Psoas muscle (tissue), 8 donors: ENCODE measurements around the gene KCNJ16. TPM values are rescaled to one million over a fixed set of nuclear protein-coding genes. Genes with fewer than 3 reads are reported as not detected.

Experiments used
- ATAC-seq, 4 donors: fragments of 200-7000 bp; cut with Tn5 transposase; one replicate each; pipeline ENCODE4 v1.9.1; 2020; ENCODE audit warnings: moderate library complexity in 3 of 4, mild to moderate bottlenecking in 2 of 4
- DNase-seq, 2 donors: peaks; one replicate each; pipeline ENCODE4 v3.0.0-alpha.2; 2020
- H3K27ac ChIP-seq: fragments of 200-600 bp; one replicate; pipeline ENCODE4 v1.8.0; 2022
- H3K27me3 ChIP-seq, 3 donors: fragments of 200-600 bp in 1 of 3; one replicate each; pipeline versions ENCODE4 v1.6.1 to v1.8.0; 2013 to 2022; ENCODE audit warnings: low read length in 2 of 3, mild to moderate bottlenecking in 2 of 3, moderate library complexity in 1 of 3; ENCODE audit not compliant: insufficient read depth in 3 of 3
- H3K36me3 ChIP-seq, 2 donors: fragments of 200-600 bp in 1 of 2; one replicate each; pipeline versions ENCODE4 v1.6.1 to v1.8.0; 2013 to 2022; ENCODE audit warnings: low read depth in 1 of 2, mild to moderate bottlenecking in 1 of 2, moderate library complexity in 1 of 2; ENCODE audit not compliant: insufficient read depth in 1 of 2
- H3K4me1 ChIP-seq: fragments of 200-600 bp; one replicate; pipeline ENCODE4 v1.8.0; 2022
- H3K4me3 ChIP-seq: fragments of 200-600 bp; one replicate; pipeline ENCODE4 v1.8.0; 2022; ENCODE audit warnings: mild to moderate bottlenecking
- H3K9me3 ChIP-seq: fragments of 200-600 bp; one replicate; pipeline ENCODE4 v1.8.0; 2022
- WGBS, 3 donors: extraction: QIAGEN DNeasy Blood & Tissue Kit; methylation state at CpG; one replicate each; pipeline versions ENCODE4 v1.1.6 to v1.1.7; 2013; 5-methylcytosine and 5-hydroxymethylcytosine counted together
- intact Hi-C, 2 donors: fragments of 100-400 bp; cut with DNase I; formaldehyde crosslinking; loops; one replicate each; pipeline versions ENCODE4 v1.11.0 to v1.14.2; 2022
- polyA plus RNA-seq, 3 donors: library from polyadenylated mRNA; stranded (reverse); fragments of 200-250 nt; gene quantifications; one replicate each; pipeline ENCODE4 v1.2.3, GENCODE V29; 2013
- total RNA-seq, 4 donors: library from RNA; stranded (reverse); fragmentation: NEBNext Ultra II Directional in 2 of 4; extraction: Animal tissue kit (Norgen Biotek cat#: 25700) in 2 of 4; gene quantifications; one replicate each; pipeline versions ENCODE4 v1.2.1 to v1.2.4, GENCODE V29; 2021 to 2023
- TF ChIP-seq, protein P1 (sequence below): fragments of 200-600 bp; IDR thresholded peaks from one replicate; pipeline ENCODE4 v1.8.0; 2022; ENCODE audit warnings: antibody characterized with exemption
- donor health status: healthy with polysubstance abuse.
- donor health status: DM: no; HTN: no; CAD: no; lungs with moderate emphysema.
- donor health status: Bipolar disorder and iron deficiency.
- donor health status: healthy.
- donor health status: DM: yes; HTN: yes; CAD: no.
- donor health status: DM: no; HTN: no; CAD: no.
- donor health status: DM: no; HTN: no; CAD: no.
- donor health status: DM: yes; HTN: yes; CAD: no.

Gene KCNJ16
- total and polyA plus RNA-seq, 7 donors: 0.04 to 0.27 TPM; not detected in 5

DNA sequence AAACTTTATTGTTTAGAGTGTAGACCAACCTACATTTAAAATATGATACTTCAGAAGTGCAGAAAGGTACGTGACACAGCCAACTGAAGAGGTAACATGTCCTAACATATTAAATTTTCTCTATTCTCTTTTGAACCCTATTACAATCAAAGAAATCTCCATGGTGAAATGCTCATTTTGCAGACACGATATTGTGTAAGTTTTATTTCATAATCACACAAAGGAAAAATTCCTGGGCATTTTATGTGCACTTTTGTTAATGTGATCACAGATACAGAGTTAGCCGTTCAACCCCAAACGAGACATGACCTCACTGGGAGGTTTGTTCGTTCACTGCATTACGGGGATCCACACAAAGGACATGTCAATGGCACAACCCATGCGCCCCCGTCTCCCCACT is 21.8 kb downstream of the KCNJ16 start:
- Histone ChIP-seq H3K9me3 (no peaks in the 10 kb centered on the region), H3K4me1 (no peaks in the 10 kb centered on the region), H3K4me3 (no peak overlapping the region), H3K27me3 (no peaks in the 10 kb centered on the region), H3K27ac (no peak overlapping the region), H3K36me3 (no peaks in the 10 kb centered on the region)
- no peak for DNase-seq
- TF ChIP-seq, protein P1, sequence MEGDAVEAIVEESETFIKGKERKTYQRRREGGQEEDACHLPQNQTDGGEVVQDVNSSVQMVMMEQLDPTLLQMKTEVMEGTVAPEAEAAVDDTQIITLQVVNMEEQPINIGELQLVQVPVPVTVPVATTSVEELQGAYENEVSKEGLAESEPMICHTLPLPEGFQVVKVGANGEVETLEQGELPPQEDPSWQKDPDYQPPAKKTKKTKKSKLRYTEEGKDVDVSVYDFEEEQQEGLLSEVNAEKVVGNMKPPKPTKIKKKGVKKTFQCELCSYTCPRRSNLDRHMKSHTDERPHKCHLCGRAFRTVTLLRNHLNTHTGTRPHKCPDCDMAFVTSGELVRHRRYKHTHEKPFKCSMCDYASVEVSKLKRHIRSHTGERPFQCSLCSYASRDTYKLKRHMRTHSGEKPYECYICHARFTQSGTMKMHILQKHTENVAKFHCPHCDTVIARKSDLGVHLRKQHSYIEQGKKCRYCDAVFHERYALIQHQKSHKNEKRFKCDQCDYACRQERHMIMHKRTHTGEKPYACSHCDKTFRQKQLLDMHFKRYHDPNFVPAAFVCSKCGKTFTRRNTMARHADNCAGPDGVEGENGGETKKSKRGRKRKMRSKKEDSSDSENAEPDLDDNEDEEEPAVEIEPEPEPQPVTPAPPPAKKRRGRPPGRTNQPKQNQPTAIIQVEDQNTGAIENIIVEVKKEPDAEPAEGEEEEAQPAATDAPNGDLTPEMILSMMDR: no peak
- intact Hi-C loops: no loop called here
- 68 to 75% (median 72%) methylated on average over 8 of the region's 8 CpGs for WGBS, 3 donors
- no peak for ATAC-seq

DNA sequence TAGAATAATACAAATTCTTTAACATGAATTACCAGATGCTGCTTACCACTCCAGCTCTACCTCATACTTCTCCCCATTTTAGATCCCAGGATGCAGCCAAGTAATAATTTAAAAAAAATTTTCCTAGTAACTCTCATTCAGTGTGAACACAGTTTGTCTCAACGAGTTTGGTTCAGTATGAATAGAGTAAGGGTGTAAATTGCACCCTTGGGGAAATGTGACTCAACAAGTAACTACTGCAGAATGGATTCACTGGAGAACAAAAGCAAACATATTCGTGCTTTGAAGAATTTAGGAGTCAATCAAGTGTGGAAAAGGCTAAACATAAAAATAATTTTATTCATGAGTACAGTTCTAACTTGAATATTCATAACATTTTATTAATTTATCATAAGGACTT is 23.0 kb downstream of the KCNJ16 start:
- Histone ChIP-seq H3K9me3 (no peaks in the 10 kb centered on the region), H3K27me3 (no peaks in the 10 kb centered on the region), H3K27ac (no peak overlapping the region), H3K4me3 (no peak overlapping the region), H3K4me1 (no peaks in the 10 kb centered on the region), H3K36me3 (no peaks in the 10 kb centered on the region)
- WGBS, 3 donors: 47 to 58% (median 58%) methylated on average over 2 of the region's 2 CpGs
- DNase-seq (no peak), ATAC-seq (no peak)
- intact Hi-C loops: no loop called here
- TF ChIP-seq, protein P1: no peak

DNA sequence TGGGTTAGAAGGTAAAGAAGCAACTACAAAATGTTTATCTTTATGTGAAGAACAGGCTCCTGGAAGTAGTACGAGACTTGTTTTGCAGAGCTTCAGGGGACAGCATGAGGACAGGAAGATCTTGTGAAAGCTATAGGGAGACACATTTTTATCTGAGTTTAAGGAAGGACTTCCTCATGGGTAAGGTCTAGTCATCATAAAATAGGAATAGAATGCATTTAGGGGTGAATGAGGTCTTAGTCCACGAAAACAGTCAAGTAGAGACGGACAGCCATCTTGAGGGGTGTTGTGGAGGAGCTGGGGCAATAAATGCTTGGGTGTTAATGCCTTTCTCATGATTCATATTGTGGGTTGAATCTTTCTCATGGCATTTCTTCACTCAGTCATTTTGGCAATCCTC is 24.3 kb downstream of the KCNJ16 start:
- Histone ChIP-seq H3K4me3 (no peak overlapping the region), H3K27ac (no peak overlapping the region), H3K4me1 (no peaks in the 10 kb centered on the region), H3K9me3 (no peaks in the 10 kb centered on the region), H3K27me3 (no peaks in the 10 kb centered on the region), H3K36me3 (no peaks in the 10 kb centered on the region)
- no peak for ATAC-seq
- DNase-seq: no peak
- TF ChIP-seq, protein P1: no peak
- WGBS, 3 donors: 87 to 93% (median 90%) methylated on average over 3 of the region's 3 CpGs
- intact Hi-C loops: no loop called here

DNA sequence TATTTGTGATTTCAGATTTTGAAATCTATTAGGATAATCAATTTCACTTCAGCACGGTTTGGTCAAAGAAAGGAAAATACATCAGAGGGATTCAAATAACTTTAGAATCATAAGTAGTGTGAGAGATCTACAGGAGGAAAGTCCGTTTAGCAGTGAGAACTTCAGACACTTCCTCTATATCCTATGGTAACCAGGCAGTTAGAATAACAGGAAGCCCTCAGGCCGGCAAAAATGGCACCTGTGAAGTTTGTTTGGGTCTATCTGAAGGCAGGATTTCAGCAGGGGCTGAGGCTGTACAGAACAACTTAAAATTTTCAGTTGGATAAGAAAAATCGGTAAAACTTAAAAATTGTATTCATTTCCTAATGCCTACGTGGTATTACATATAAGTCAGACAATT is 24.9 kb downstream of the KCNJ16 start:
- ATAC-seq (no peak), DNase-seq (no peak)
- no peak overlapping the region for H3K27ac ChIP-seq
- intact Hi-C loops: no loop called here
- no peak overlapping the region for H3K4me3 ChIP-seq
- H3K9me3 ChIP-seq: no peaks in the 10 kb centered on the region
- no peaks in the 10 kb centered on the region for H3K36me3 ChIP-seq
- no peaks in the 10 kb centered on the region for H3K4me1 ChIP-seq
- no peaks in the 10 kb centered on the region for H3K27me3 ChIP-seq
- WGBS, 3 donors: 74% methylated on average over 5 of the region's 5 CpGs
- TF ChIP-seq, protein P1: no peak

DNA sequence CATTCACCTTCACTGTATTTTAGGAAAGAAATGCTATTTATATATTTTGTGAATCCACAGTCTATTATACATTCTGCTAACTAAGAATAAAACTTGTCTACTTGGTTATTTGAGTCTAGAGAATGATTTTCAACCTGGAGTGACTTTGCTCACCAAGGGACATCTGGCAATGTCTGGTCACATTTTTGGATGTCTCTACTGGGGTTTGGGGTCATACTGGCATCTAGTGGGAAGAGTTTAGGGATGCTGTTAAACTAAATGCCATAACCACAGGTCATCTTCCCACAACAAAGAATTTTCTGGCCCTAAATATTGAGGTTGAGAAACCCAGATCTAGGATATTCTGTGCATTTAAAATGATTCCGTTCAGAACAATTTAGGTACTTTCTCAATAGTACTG is 26.0 kb downstream of the KCNJ16 start:
- TF ChIP-seq, protein P1: no peak
- ATAC-seq: no peak
- intact Hi-C loops: no loop called here
- no peaks in the 10 kb centered on the region for H3K27me3 ChIP-seq
- DNase-seq: no peak
- 78 to 83% (median 79%) methylated on average over 1 of the region's 1 CpG for WGBS, 3 donors
- H3K4me3 ChIP-seq: no peak overlapping the region
- H3K36me3 ChIP-seq: no peaks in the 10 kb centered on the region
- H3K9me3 ChIP-seq: no peaks in the 10 kb centered on the region
- H3K27ac ChIP-seq: no peak overlapping the region
- no peaks in the 10 kb centered on the region for H3K4me1 ChIP-seq
